22Rv1 (cell line): Measurements from ENCODE around the gene FHL1.

Experiments used
- H3K27ac ChIP-seq: fragments of 450-650 bp; 2 replicates; pipeline ENCODE4 v1.5.1; 2017
- CTCF ChIP-seq: fragments of 450-650 bp; IDR thresholded peaks from 2 replicates; pipeline ENCODE4 v1.5.1; 2017; ENCODE audit warnings: mild to moderate bottlenecking
- ZFX ChIP-seq: fragments of 450-650 bp; IDR thresholded peaks from 2 replicates; pipeline ENCODE4 v1.6.1; 2017; ENCODE audit warnings: antibody characterized with exemption, borderline replicate concordance

The FHL1 gene

GRCh38 chrX:136214551-136214950 is 67.2 kb downstream of the FHL1 start:
- H3K27ac ChIP-seq: no peak overlapping the region
- TF ChIP-seq ZFX (no peak), CTCF (no peak)

GRCh38 chrX:136215559-136215958 is 68.2 kb downstream of the FHL1 start:
- no peak for TF ChIP-seq ZFX
- TF ChIP-seq CTCF: no peak
- H3K27ac ChIP-seq: no peak overlapping the region

GRCh38 chrX:136219893-136220292 is 72.6 kb downstream of the FHL1 start:
- no peak overlapping the region for H3K27ac ChIP-seq
- TF ChIP-seq ZFX: no peak
- TF ChIP-seq CTCF: no peak

GRCh38 chrX:136220540-136220939 is 73.2 kb downstream of the FHL1 start:
- TF ChIP-seq ZFX (no peak), CTCF (no peak)
- no peak overlapping the region for H3K27ac ChIP-seq

- TF ChIP-seq CTCF (no peak), ZFX (no peak)
- H3K27ac ChIP-seq: no peak overlapping the region
Observed at GRCh38 chrX:136220951-136221350, 73.6 kb downstream of the FHL1 start.

- no peak overlapping the region for H3K27ac ChIP-seq
- no peak for TF ChIP-seq CTCF
- TF ChIP-seq ZFX: no peak
Observed at GRCh38 chrX:136221851-136222513, 74.6 kb downstream of the FHL1 start.

- no peak for TF ChIP-seq CTCF
- no peak for TF ChIP-seq ZFX
- no peak overlapping the region for H3K27ac ChIP-seq
Observed at GRCh38 chrX:136227074-136227473, 79.7 kb downstream of the FHL1 start.
